DOHH2 (cell line): Measurements from ENCODE around the gene KCNK18.

Experiments
- CTCF ChIP-seq: fragments of 200-600 bp; sonication (generic); IDR thresholded peaks from one replicate; pipeline ENCODE4 v1.5.1; 2014; ENCODE audit warnings: antibody characterized with exemption, mild to moderate bottlenecking, low read depth, low read length; ENCODE audit not compliant: poor library complexity, severe bottlenecking
- EZH2phosphoT487 ChIP-seq: fragments of 200-600 bp; sonication (generic); IDR thresholded peaks from 2 replicates; pipeline ENCODE4 v1.6.1; 2017; ENCODE audit warnings: borderline replicate concordance, mild to moderate bottlenecking, antibody characterized with exemption, low read length, moderate library complexity, mixed read lengths

- TF ChIP-seq CTCF (no peak), EZH2phosphoT487 (no peak)
Measured at GRCh38 chr10:117248750-117249465, 51.6 kb downstream of the KCNK18 start.
